ENCODE measurements around the gene CD8A.
"Not testable (repeated sequence)": the region's sequence is repeated elsewhere in the genome, so short reads cannot be mapped to it uniquely, and the experiment has no call there.

The CD8A gene

DNA sequence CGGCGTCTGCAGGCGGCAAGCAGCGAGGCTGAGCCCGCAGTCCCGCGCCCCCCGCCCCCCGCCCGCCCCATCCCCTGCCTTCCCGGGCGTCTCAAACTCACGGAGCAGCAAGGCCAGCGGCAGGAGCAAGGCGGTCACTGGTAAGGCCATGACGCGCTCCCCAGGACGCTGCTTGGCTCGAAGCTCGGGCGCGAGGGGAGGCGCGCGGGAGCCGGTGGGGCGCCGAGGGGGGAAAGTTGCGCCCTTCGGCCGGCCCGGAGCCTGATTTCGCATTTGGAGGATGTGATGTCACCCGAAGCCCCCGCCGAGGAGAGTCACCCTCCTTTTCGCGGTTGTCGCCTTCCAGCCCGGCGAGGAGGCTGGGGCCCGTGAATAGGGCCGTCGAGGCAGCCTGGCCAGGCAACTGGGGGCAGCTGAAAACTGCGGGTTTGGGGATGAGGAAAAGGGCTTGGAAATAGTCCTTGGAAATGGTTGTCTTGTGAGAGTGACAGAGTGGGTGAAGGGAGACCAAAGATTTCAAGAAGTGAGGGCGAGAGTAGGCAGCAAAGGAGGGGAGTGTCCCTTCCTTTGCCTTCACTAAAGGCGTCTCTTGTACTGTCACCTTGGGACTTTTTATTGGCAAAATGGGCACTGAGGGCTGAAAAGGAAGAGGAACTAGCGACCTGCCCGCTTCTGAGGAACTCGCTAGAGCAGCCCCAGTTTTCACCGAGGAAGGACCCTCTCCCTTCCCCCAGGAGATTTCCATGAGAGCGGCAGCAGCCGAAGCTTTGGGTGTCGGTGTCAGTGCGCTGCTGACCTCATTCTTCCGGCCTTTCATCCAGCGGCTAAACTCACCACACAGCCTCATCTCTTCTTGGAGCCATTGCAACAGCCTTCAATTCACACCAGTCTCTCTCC, at the start of gene CD8A:
CD8A (minus strand) TSS at position 238 of the 897 bp plus-strand sequence; CDS start at position 150, 88 bp downstream.
- peak; percentile 91 for DNase-seq

DNA sequence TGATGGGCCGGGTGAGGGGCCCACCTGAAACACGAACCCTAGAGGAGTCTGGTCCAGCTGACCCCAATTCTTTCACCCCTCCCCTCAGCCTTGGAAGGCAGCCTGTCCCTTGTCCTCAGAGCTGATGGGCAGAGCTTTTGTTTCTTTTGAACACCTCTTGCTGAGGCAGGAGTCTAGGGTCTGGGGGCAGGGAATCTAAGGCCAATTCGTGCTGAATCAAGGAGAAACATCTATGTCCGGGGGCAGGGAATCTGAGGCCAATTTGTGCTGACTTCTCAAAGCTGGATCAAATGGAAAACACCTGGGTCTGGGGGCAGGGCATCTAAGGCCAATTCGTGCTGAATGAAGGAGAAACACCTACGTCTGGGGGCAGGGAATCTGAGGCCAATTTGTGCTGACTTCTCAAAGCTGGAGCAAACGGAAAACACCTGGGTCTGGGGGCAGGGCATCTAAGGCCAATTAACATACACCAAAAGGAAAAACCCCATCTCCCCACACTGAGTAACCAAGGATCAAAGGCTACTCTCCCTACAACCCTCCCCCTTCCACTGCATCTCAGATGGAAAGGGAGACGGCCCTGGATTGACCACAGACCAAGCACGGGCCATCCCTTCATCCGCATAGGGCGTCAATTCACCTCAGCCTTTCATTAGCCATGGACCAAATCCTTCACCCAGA, 49.3 kb upstream of the CD8A start:
- DNase-seq = peak; percentile 58

- peak; percentile 70 for DNase-seq
Measured at GRCh38 chr2:86839455-86839854, 48.7 kb upstream of the CD8A start.

GRCh38 chr2:86837714-86838113, 47.0 kb upstream of the CD8A start:
- DNase-seq = peak; percentile 71

DNA sequence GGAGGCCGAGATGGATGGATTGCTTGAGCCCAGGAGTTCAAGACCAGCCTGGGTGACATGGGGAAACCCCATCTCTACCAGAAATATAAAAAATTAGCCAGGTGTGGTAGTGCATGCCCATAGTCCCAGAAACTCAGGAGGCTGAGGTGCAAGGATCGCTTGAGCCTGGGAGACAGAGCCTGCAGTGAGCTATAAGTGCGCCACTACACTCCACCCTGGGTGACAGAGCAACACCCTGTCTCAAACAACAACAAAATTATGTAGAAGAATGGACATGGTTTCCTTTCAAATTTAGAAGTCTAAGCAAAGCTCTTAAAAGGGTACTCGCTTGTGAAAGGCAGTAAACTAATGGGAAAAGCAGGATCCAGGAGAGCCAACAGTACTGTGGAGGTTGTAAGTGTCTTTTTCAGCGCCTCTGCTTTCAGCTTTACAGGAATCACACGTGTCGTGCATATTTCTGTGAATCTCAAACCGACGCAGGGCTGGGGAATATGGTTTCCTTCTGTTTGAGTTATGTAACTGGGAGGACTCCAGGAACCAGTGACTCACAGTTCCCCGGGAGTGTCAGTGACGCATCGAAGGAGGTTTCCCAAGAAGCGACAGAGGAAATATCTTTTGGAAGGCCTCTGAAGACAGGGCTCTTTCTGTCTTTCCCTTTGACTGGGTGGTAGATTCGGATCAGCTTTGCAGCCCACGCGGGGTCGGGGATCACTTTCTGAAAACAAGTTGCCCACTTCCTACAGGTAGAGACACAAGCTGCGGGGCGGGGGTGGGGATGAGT, 46.4 kb upstream of the CD8A start:
- peak; percentile 84 for DNase-seq

DNA sequence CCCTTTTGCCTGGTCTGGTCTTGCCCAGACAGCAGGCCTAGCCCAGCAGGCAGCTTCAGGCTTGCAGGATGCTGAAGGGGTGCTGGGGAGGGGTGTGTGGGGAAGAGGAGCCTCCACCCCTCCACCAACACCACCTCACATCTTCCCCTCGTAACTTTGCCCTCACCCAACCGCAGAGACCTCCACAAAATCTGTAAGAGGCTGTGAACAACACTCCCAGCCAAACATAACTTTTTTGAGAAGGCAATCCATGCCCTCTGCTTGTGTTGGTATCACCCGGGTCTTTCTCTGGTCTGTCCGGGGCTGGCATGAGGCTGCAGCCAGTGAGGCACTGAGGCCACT, 44.8 kb upstream of the CD8A start:
- DNase-seq = not testable (repeated sequence)

DNA sequence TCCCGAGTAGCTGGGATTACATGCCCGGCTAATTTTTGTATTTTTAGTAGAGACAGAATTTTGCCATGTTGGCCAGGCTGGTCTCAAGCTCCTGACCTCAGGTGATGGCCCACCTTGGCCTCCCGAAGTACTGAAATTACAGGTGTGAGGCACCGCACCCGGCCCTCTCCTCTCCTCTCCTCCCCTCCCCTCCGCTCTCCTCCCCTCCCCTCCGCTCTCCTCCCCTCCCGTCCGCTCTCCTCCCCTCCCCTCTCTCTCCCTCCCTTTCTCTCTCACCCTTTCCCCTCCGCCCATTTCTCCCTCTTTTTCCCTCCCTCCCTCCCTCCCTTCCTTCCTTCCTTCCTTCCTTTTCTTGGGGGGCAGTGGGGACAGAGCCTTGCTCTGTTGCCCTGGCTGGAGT, 42.6 kb upstream of the CD8A start:
- DNase-seq = peak; percentile 53

GRCh38 chr2:86832334-86833096, 41.8 kb upstream of the CD8A start:
- peak; percentile 57 for DNase-seq

DNA sequence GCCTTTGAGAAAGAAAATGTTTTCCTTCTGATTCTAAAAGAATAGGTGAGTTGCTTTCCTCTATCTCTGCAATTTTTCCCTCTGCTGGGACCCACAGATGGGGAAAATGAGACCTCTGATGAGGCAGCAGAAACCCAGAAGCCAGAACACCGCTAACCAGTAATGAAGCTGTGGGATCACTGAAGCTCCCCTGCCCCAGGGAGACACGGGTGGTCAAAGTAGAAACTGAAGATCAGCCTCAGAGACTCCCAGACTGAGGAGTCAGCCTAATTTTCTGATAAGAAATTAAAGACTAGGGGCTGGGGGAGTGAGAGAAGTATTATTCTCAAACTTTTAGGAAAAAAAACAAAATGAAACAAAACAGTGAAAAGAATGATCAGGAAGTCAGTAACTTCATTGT, 40.8 kb upstream of the CD8A start:
- DNase-seq = peak; percentile 57

DNA sequence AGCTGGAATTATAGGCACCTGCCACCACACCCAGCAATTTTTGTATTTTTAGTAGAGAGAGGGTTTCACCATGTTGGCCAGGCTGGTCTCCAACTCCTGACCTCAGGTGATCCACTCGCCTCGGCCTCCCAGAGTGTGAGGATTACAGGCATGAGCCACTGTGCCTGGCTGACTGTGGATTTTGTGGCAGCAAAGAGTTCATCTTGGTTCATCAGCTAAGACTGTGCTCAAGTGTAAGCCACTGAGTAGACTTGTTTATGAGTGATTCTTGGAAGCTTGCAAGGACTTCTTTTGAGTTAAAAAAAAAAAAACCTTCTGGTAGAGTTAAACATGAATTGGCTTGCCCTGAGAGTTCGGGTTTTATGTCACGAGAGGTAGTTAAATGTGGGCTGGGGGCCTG, 36.2 kb upstream of the CD8A start:
- DNase-seq = peak; percentile 68

DNA sequence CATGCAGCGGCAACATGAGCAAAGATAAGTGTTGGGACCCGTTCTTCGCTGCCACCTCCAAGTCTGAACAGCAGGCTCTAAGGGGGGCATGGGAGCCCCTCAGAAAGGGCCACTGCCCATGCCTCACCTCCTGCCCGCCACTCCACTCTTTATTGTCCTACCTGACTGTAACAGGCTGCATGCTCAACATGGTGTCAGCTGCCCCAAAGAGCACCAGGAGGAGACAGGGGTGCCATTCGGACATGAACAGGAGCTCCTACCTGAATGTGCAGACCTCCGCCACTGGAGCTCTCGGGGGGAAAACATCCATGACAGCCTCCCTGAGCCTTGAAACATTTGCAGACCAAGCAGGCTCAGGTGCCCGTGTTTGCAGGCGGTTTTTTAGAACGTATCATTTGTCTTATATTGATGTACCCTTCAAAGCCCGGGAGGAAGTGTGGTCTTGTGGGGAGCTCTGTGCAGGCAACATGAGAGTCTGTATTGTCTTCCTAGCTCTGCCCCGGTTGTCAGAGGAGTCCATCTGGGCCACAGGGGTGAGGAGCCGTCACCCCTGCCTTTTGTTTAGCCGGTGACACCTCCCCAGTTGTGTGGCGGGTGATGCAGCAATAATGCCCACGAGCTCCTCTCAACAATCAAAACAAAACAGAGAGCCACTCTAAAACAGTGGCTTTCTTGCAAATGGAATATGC, 35.1 kb upstream of the CD8A start:
- peak; percentile 81 for DNase-seq

DNA sequence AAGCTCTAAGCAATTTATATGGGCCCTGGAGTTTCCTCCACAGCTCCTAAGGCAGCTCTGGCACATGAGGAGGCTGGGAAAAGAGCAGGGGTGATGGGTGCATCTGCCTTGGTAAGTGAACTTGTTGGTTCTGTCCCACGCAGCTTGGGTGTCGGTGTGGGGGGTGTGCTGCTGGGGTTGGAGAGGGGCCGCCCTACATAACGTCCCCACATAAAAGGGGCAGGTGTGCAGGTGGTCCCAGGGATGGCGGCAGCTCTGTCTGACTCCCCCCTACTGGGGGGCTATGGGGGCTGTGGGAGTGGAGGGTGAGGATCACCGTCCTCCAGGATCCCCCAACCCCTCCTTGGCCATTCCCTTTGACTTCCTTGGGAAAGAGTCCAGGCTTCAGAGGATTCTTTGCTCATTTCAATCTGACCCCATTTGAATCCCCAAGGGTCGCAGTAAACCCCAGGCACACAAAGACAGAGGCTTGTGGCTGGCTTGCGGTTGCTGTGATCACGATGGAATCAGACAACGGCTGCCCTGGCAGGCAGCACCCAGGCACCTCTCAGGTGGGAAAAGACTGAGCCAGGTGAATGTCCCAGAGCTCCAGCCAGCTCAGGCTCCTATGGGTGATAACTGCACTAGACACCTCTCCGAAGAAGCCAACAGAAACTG, 34.5 kb upstream of the CD8A start:
- no peak for DNase-seq

DNA sequence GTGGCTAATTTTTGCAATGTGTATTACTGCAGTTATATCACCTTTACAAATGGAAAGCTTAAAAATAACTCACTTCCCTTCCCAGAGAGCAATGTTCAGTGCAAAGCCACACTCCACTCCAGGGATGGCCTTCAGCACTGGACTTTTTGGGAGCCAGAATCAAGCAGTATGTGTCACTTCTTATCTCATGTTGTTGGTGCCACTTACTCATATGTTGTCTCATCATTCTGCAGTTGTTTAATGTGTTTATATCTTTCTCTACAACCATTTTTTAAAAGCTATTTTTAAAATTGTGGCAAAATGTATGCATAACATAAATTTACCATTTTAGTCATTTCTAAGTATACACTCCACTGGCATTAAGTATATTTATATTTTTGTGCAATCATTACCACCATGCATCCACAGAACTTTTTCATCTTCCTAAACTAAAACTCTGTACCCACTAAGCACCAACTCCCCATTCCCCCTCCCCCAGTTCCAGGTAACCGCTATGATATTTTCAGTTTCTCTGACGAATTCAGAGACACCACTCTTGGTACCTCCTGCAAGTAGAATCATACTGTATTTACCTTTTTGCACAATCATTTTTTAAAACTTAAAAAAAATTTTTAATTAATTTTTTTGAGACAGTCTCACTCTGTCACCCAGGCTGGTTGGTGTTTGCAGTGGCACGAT, 32.1 kb upstream of the CD8A start:
- no peak for DNase-seq

- DNase-seq = no peak
Measured at GRCh38 chr2:86821842-86822241, 31.1 kb upstream of the CD8A start.

DNA sequence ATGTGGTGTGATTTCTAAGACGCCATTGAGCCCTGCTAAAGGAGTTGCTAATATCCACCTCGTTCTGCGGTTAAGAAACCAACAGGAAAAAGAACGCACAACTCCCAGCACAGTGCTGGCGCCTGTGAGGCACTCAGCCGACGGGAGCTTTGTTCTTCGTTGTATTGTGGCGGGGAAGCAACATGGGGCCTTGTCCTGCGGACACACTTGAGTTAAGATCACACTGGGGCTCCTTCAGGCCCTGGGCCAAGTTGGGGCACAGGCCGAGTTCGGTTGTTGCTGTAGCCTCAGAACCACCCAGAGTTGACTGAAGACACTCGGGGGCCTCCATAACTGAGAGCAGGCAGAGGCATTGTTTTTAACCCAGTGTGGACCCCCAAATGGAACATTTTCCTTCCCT, 30.6 kb upstream of the CD8A start:
- DNase-seq = peak; percentile 80

GRCh38 chr2:86818957-86819356, 28.2 kb upstream of the CD8A start:
- no peak for DNase-seq

GRCh38 chr2:86818114-86818801, 27.5 kb upstream of the CD8A start:
- no peak for DNase-seq

DNA sequence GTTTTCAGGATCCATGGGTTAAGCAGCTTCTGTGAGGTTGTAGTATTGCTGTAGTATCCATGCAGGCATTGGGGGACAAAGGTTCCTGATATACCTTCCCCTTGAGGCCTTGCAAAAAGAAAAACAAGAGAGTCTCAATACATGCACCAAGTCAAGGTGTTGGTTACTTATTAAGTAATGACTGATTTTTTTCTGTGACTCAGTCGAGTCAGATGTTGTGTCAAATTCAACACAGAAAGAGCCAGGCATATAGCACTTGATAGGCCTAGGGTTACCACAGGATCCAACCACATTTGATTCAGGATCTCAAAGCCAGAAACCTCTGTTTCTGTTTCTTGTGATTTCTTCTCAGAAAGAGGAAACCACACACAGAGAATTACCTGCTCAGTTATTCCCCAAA, 24.9 kb upstream of the CD8A start:
- DNase-seq = no peak

DNA sequence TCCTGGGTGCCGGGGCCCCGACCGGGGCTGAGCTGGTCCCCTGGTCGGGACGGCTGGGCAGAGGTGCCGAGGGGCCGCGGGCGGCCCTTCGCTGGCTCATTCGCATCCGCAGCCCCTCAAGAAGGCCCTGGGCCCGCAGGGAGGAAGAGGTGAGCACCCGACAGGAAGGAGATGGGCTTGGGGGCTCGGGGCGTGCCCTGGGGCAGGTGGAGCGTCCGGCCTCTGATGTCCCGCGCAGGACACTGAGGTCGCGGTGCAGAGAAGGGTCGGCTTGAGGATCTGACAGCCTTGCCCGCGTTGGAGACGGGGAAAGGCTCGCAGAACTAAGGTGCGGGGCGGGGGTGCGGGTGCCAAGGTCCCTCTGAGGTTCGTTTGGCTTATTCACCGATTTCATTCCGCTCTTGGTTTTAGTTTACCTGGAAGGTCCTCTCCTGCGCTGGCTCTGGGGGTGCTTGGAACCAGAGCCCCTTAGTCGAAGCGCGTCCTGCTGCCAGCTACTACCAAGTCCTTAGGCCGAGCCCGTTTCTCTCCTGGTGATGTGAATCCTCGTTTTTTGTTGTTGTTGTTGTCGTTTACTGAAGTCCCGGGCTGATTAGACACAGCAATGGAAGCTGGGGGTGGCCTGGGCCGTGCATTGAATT, 18.9 kb upstream of the CD8A start:
- peak; percentile 84 for DNase-seq

All from activated CD8-positive, alpha-beta memory T cell treated with anti-CD3 and anti-CD28 coated beads for 24 hours (primary cell).